Smooth muscle cell (in vitro differentiated cells): ENCODE measurements around the gene CAMK4. TPM values are rescaled to one million over a fixed set of nuclear protein-coding genes. Genes with fewer than 3 reads are reported as not detected.
"Not testable (repeated sequence)": the region's sequence is repeated elsewhere in the genome, so short reads cannot be mapped to it uniquely, and the experiment has no call there.

Experiments used
- DNase-seq: peaks from one replicate; lab custom pipeline; 2025; ENCODE audit not compliant: unreplicated experiment; lab: John Stamatoyannopoulos, UW
- H2AFZ ChIP-seq: fragments of 200-600 bp; sonication (generic); 2 replicates; pipeline ENCODE4 v1.6.0; 2016; ENCODE audit warnings: antibody characterized with exemption, low read depth, mild to moderate bottlenecking
- H3F3A ChIP-seq: fragments of 200-600 bp; sonication (generic); 2 replicates; pipeline ENCODE4 v1.6.0; 2017; ENCODE audit warnings: antibody characterized with exemption, low read depth
- H3K27ac ChIP-seq: fragments of 200-600 bp; sonication (generic); 2 replicates; pipeline ENCODE4 v1.5.1; 2016; ENCODE audit warnings: low read depth, mild to moderate bottlenecking
- H3K27me3 ChIP-seq: fragments of 200-600 bp; sonication (generic); 2 replicates; pipeline ENCODE4 v1.6.1; 2016; ENCODE audit warnings: low read depth, mild to moderate bottlenecking
- H3K36me3 ChIP-seq: fragments of 200-600 bp; sonication (generic); 2 replicates; pipeline ENCODE4 v1.5.1; 2016; ENCODE audit warnings: low read depth
- H3K4me1 ChIP-seq: fragments of 200-600 bp; sonication (generic); 2 replicates; pipeline ENCODE4 v1.5.1; 2016; ENCODE audit warnings: low read depth
- H3K4me2 ChIP-seq: fragments of 200-600 bp; sonication (generic); 2 replicates; pipeline ENCODE4 v1.6.0; 2016; ENCODE audit warnings: mild to moderate bottlenecking
- H3K4me3 ChIP-seq: fragments of 200-600 bp; sonication (generic); 2 replicates; pipeline ENCODE4 v1.5.1; 2016; ENCODE audit warnings: mild to moderate bottlenecking
- H3K79me2 ChIP-seq: fragments of 200-600 bp; sonication (generic); 2 replicates; pipeline ENCODE4 v1.6.0; 2016; ENCODE audit warnings: low read depth, mild to moderate bottlenecking
- H3K9ac ChIP-seq: fragments of 200-600 bp; sonication (generic); 2 replicates; pipeline ENCODE4 v1.6.0; 2016; ENCODE audit warnings: low read depth
- H3K9me3 ChIP-seq: fragments of 200-600 bp; sonication (generic); replicated peaks from 2 replicates; pipeline ENCODE4 v1.5.1; 2016; ENCODE audit warnings: low read depth
- H4K20me1 ChIP-seq: fragments of 200-600 bp; sonication (generic); 2 replicates; pipeline ENCODE4 v1.6.0; 2016; ENCODE audit warnings: low read depth
- CTCF ChIP-seq: fragments of 200-600 bp; sonication (generic); IDR thresholded peaks from 2 replicates; pipeline ENCODE4 v1.5.1; 2017; ENCODE audit warnings: borderline replicate concordance, mild to moderate bottlenecking, antibody characterized with exemption; ENCODE audit not compliant: insufficient read depth, poor library complexity, severe bottlenecking
- WGBS: methylation state at CpG from one replicate; pipeline ENCODE4 v1.1.7; 2016; ENCODE audit warnings: low lambda C conversion rate; 5-methylcytosine and 5-hydroxymethylcytosine counted together
- polyA plus RNA-seq: library from polyadenylated mRNA; unstranded; fragments of >200 nt; fragmentation: Nextera tagmentation; extraction: Ambion mirVana; gene quantifications from 2 replicates; pipeline ENCODE4 v1.2.1, GENCODE V29; 2016
- total RNA-seq: library from RNA; depleted of rRNA; stranded (reverse); fragments of >200 nt; gene quantifications from 2 replicates; pipeline ENCODE4 v1.2.3, GENCODE V29; 2014

Gene CAMK4
- total and polyA plus RNA-seq, 2 experiments from 2014 or later = 1.1 to 3.6 TPM

- no peaks in the 10 kb centered on the region for H3K27me3 ChIP-seq
- 92% methylated on average over 5 of the region's 5 CpGs for WGBS
- H4K20me1 ChIP-seq = no peaks in the 10 kb centered on the region
- no peak overlapping the region for H3K4me2 ChIP-seq
- no peaks in the 10 kb centered on the region for H3K4me1 ChIP-seq
- no peaks in the 10 kb centered on the region for H3K36me3 ChIP-seq
- no peak for DNase-seq
- no peak for TF ChIP-seq CTCF
- H2AFZ ChIP-seq = no peak overlapping the region
- H3F3A ChIP-seq = no peaks in the 10 kb centered on the region
- no peak overlapping the region for H3K9ac ChIP-seq
- H3K9me3 ChIP-seq = no peaks in the 10 kb centered on the region
- no peak overlapping the region for H3K27ac ChIP-seq
- H3K79me2 ChIP-seq = no peaks in the 10 kb centered on the region
- H3K4me3 ChIP-seq = no peak overlapping the region
Observed at GRCh38 chr5:111252799-111253545, 28.8 kb downstream of the CAMK4 start.

GRCh38 chr5:111254613-111255012 lies 30.4 kb downstream of the CAMK4 start:
- no peaks in the 10 kb centered on the region for H3K79me2 ChIP-seq
- no peak for DNase-seq
- WGBS = 84% methylated on average over 3 of the region's 3 CpGs

GRCh38 chr5:111255169-111255568 lies 31.0 kb downstream of the CAMK4 start:
- no peak overlapping the region for H2AFZ ChIP-seq
- no peaks in the 10 kb centered on the region for H3K27me3 ChIP-seq
- H3K9ac ChIP-seq = no peak overlapping the region
- no peaks in the 10 kb centered on the region for H3K36me3 ChIP-seq
- H4K20me1 ChIP-seq = no peaks in the 10 kb centered on the region
- DNase-seq = no peak
- no peaks in the 10 kb centered on the region for H3F3A ChIP-seq
- no peaks in the 10 kb centered on the region for H3K4me1 ChIP-seq
- H3K4me3 ChIP-seq = no peak overlapping the region
- no peak overlapping the region for H3K27ac ChIP-seq
- H3K9me3 ChIP-seq = no peaks in the 10 kb centered on the region
- WGBS = 67% methylated on average over 1 of the region's 1 CpG
- no peak overlapping the region for H3K4me2 ChIP-seq
- TF ChIP-seq CTCF = no peak
- no peaks in the 10 kb centered on the region for H3K79me2 ChIP-seq

More at GRCh38 chr5:111254613-111255012, 30.4 kb downstream of the CAMK4 start:
- no peaks in the 10 kb centered on the region for H3K9me3 ChIP-seq
- H3K36me3 ChIP-seq = no peaks in the 10 kb centered on the region
- H3K4me2 ChIP-seq = no peak overlapping the region
- no peak overlapping the region for H3K4me3 ChIP-seq
- H3K4me1 ChIP-seq = no peaks in the 10 kb centered on the region
- no peak overlapping the region for H3K27ac ChIP-seq
- H3F3A ChIP-seq = no peaks in the 10 kb centered on the region
- no peaks in the 10 kb centered on the region for H3K27me3 ChIP-seq
- H4K20me1 ChIP-seq = no peaks in the 10 kb centered on the region
- no peak overlapping the region for H2AFZ ChIP-seq
- no peak overlapping the region for H3K9ac ChIP-seq
- TF ChIP-seq CTCF = no peak

GRCh38 chr5:111256128-111256527 lies 31.9 kb downstream of the CAMK4 start:
- Histone ChIP-seq H3K9me3 (no peaks in the 10 kb centered on the region), H3K79me2 (no peaks in the 10 kb centered on the region), H2AFZ (no peak overlapping the region), H3K4me1 (no peaks in the 10 kb centered on the region), H3K4me2 (no peak overlapping the region), H3F3A (no peaks in the 10 kb centered on the region), H3K36me3 (no peaks in the 10 kb centered on the region), H3K27me3 (no peaks in the 10 kb centered on the region), H4K20me1 (no peaks in the 10 kb centered on the region), H3K27ac (no peak overlapping the region), H3K9ac (no peak overlapping the region), H3K4me3 (no peak overlapping the region)
- no peak for TF ChIP-seq CTCF
- DNase-seq = no peak
- WGBS = 77% methylated on average over 1 of the region's 1 CpG

GRCh38 chr5:111257610-111258009 lies 33.4 kb downstream of the CAMK4 start:
- 86% methylated on average over 4 of the region's 4 CpGs for WGBS
- not testable (repeated sequence) for H2AFZ ChIP-seq, H3K36me3 ChIP-seq, H3K4me1 ChIP-seq, H4K20me1 ChIP-seq, H3K27ac ChIP-seq, H3K9me3 ChIP-seq, H3K79me2 ChIP-seq, H3K4me2 ChIP-seq, H3K9ac ChIP-seq, H3K4me3 ChIP-seq, H3F3A ChIP-seq, DNase-seq, H3K27me3 ChIP-seq
